ENCODE measurements around the gene C14orf119.

Gene C14orf119

DNA sequence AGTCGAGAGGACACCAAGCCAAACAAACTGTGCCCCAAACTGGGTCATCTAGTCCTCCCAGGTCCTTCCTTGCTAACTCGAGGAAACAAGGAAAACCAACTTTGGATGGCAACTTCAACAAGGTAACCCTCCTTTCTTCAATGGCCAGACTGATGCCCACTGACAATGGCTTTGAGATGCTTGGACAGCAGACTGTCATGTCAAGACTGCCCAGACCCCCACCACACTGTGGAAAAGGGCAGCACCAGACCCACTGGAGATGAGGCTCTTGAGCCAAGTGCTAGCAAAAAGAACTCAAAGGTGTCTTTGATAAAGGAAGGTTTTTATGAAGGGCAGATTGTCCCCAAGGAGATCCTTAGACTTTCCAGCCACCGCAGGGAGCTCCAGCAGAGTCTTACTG, 28.9 kb upstream of the C14orf119 start:
- no peak overlapping the region for H3K27ac ChIP-seq (ENCODE audit: low read depth, low read length, severe bottlenecking)
- no peak overlapping the region for H3K4me3 ChIP-seq (ENCODE audit: extremely low read depth, insufficient read depth, low read length, poor library complexity, severe bottlenecking)
- H3K9me3 ChIP-seq (ENCODE audit: control insufficient read depth, low read length) = no peaks in the 10 kb centered on the region
- peaks cover 41% of the 10 kb centered on the region for H3K4me1 ChIP-seq (ENCODE audit: control insufficient read depth, insufficient read depth, low read length, poor library complexity, severe bottlenecking)
- H3K36me3 ChIP-seq (ENCODE audit: control insufficient read depth, insufficient read depth, low read length) = peaks cover 79% of the 10 kb centered on the region
- WGBS, 2 experiments (ENCODE audit: insufficient coverage in 2 of 2) = 96 to 100% methylated on average over 1 to 3 of the region's 3 CpGs

DNA sequence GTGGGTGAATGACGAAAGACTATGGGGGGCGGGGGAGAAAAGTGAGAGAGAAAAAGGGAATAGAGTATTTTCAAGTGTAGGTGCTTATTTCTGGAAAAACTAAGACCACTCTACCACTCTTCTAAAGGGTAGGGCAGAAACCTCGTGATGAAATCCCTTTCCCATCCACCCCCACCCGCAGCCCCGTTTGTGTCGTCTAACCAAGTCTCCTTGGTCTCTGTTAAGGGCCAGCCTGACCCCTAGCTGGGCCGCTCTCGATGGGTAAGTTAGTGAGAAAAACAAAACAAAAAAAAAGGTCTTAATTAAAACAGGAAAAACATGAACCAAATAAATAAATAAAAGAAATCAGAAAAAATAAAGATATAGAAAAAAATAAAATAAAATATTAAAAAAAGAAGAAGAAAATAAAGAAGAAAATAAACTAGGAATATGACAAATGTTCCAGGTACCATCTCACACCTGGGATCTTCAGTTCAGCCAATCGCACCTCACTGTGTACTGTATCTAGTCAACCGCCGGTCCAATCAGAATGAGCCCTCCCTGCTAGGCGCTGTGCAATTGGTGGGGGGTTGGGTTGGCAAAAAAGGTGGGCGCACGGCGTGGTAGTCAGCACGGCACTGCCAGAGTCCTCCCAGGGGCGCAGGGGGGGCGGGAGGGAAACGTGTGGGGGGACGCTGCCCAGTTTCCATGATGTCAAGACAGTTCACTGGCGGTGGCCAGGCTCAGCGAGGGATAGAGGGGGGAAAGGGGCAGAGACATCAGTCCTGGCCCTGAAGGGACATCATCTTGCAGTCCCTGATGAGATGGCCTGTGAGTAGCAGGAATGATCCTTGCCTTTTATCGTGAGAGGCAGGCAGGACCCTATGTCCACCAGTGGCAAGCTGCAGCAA, 28.2 kb upstream of the C14orf119 start:
- no peak overlapping the region for H3K27ac ChIP-seq (ENCODE audit: low read depth, low read length, severe bottlenecking)
- peaks cover 40% of the 10 kb centered on the region for H3K4me1 ChIP-seq (ENCODE audit: control insufficient read depth, insufficient read depth, low read length, poor library complexity, severe bottlenecking)
- WGBS, 2 experiments (ENCODE audit: insufficient coverage in 2 of 2) = 98 to 100% methylated on average over 4 to 11 of the region's 23 CpGs
- no peaks in the 10 kb centered on the region for H3K9me3 ChIP-seq (ENCODE audit: control insufficient read depth, low read length)
- H3K36me3 ChIP-seq (ENCODE audit: control insufficient read depth, insufficient read depth, low read length) = peaks cover 74% of the 10 kb centered on the region
- no peak overlapping the region for H3K4me3 ChIP-seq (ENCODE audit: extremely low read depth, insufficient read depth, low read length, poor library complexity, severe bottlenecking)

DNA sequence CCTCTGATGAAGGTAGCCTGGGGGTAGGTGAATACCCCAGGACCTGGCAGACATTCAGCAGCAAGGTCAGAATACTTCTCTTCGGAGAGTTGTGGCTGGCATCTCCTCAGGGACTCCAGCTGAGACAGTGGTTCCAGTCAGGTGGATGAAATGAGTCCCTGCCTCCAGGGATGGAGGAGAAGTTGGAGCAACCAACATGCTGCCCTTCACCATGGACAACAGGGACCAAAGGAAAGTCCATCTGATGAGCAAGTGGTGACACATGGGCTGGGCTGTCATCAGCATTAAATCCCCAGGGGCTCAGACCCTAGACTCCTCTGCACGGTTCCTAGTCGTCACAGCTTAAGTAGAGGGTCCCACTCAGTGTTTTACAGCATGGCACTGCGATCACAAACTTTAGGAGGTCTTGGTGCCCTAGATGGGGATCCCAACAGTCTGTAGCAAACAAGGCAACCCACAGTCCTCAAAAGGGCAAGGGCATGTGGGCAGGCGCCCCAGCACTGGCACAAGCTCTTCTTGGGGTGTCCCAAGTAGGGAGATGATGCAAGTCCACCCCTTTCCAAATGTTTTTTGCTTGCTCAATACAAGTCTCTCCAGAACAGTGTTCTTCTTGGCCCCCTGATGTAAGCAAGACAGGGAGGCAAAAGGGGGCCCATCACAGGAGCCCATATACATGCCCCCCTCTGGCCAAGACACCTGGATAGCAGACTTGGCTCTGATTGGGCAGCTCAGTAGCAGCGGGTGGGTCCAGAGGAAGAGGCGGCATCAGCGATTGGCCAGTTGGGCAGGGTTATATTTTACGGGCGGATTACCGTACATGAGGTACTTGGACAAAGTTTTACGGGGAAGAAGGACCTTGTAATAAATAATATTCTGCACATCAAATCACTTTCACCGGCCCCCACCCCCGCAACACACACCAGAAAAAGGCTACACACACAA, 27.2 kb upstream of the C14orf119 start:
- Histone ChIP-seq H3K9me3 (ENCODE audit: control insufficient read depth, low read length) (no peaks in the 10 kb centered on the region), H3K27ac (ENCODE audit: low read depth, low read length, severe bottlenecking) (no peak overlapping the region), H3K4me1 (ENCODE audit: control insufficient read depth, insufficient read depth, low read length, poor library complexity, severe bottlenecking) (peaks cover 35% of the 10 kb centered on the region), H3K4me3 (ENCODE audit: extremely low read depth, insufficient read depth, low read length, poor library complexity, severe bottlenecking) (peak overlapping the region; percentile 6), H3K36me3 (ENCODE audit: control insufficient read depth, insufficient read depth, low read length) (peaks cover 72% of the 10 kb centered on the region)
- 91 to 97% methylated on average over 7 to 9 of the region's 14 CpGs for WGBS, 2 experiments (ENCODE audit: insufficient coverage in 2 of 2)

DNA sequence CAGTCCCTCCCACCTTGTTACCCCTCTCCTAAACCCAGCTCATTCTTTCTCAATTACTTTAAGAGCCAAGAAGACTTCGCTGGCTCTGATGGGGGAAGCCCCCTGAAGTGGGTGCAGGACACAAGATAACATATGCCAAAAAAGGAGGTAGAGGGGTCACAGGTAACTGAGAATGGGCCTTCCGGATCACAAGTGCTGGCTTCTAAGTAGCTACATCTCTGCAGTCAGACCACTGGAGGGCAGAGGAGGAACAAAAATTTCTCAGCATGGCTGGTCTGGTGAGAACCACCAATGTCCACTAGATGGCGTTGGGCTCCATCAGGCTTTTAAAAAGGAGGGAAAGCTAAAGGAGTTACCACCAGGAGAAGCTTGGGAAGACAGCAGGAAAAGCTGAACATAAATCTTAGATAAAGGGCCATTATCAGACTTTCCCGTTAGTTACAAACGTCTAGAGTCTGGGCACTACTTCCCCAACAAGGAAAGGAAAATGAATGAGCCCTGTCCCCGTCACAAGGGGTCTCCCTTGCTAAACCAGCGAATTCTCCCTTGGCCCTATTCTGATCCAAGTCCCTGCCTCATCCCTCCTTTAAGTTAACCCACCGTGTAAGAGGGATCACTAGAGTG, 26.4 kb upstream of the C14orf119 start:
- Histone ChIP-seq H3K9me3 (ENCODE audit: control insufficient read depth, low read length) (no peaks in the 10 kb centered on the region), H3K4me3 (ENCODE audit: extremely low read depth, insufficient read depth, low read length, poor library complexity, severe bottlenecking) (peak overlapping the region; percentile 18), H3K36me3 (ENCODE audit: control insufficient read depth, insufficient read depth, low read length) (peaks cover 72% of the 10 kb centered on the region), H3K4me1 (ENCODE audit: control insufficient read depth, insufficient read depth, low read length, poor library complexity, severe bottlenecking) (peaks cover 31% of the 10 kb centered on the region), H3K27ac (ENCODE audit: low read depth, low read length, severe bottlenecking) (peak overlapping the region; percentile 32)
- 25 to 43% methylated on average over 8 of the region's 8 CpGs for WGBS, 2 experiments (ENCODE audit: insufficient coverage in 2 of 2)

DNA sequence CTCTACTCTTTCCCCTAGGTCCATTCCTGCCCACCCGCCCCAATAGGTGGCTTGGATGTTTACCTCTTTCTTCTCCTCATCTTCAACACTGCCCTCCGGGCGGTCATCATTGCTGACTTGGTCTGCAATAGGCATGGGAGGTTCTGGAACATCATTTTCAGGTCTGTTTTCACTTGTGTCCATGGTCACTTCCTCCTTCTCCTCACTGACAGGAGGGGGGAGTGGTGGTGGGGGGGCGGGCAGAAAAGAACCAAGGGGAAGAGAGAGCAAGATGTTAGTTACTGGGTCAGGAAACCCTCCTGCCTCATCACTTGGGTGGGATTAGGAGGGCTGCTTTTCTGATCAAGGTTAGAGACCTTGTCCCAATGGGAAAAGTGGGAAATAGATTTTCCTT, 25.9 kb upstream of the C14orf119 start:
- H3K4me1 ChIP-seq (ENCODE audit: control insufficient read depth, insufficient read depth, low read length, poor library complexity, severe bottlenecking) = peaks cover 31% of the 10 kb centered on the region
- 38% methylated on average over 1 of the region's 4 CpGs; no CpG with 5 or more reads in 1 of the 2 experiments for WGBS, 2 experiments (ENCODE audit: insufficient coverage in 2 of 2)
- peak overlapping the region; percentile 32 for H3K27ac ChIP-seq (ENCODE audit: low read depth, low read length, severe bottlenecking)
- H3K4me3 ChIP-seq (ENCODE audit: extremely low read depth, insufficient read depth, low read length, poor library complexity, severe bottlenecking) = peak overlapping the region; percentile 18
- no peaks in the 10 kb centered on the region for H3K9me3 ChIP-seq (ENCODE audit: control insufficient read depth, low read length)
- H3K36me3 ChIP-seq (ENCODE audit: control insufficient read depth, insufficient read depth, low read length) = peaks cover 72% of the 10 kb centered on the region

DNA sequence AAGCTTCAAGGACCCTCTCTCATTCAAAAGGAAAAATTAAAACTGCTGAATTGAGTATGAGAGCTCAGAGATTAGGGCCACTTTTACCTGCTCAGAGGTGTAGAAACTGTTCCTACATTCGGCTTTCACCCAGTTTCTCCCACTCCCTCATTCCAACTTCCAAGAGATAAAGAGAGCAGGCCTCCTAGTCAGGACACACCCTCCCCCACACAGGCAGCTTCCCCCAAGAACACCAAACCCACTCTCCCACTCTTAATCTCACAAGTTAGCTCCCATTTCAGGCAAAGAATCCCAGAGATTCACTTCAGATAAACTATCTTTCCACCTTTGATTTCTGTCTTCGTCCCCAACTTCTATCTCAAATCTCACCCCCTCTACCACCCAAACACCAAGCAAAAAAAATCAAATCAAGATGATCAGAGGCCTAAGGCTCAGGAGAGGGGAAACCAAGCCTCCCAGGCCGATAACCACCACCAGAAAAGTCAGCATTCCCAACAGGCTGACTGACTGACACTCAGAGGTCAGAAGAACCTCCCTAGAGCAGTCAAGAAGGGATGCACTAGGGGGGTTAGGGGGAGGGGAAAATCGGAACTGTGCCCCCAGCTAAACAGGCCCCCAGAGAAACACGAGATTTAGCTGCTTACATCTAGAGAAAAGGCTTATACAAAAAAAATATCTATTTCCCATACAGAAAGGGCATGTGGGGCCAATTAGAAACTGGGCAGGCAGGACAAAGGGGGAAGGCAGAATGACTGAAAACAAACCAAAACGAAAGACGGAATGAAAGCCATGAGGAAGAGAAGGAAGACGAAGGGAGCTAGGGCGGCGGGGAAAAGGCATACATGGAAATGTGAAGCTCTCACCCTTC, 24.8 kb upstream of the C14orf119 start:
- Histone ChIP-seq H3K36me3 (ENCODE audit: control insufficient read depth, insufficient read depth, low read length) (peaks cover 72% of the 10 kb centered on the region), H3K4me1 (ENCODE audit: control insufficient read depth, insufficient read depth, low read length, poor library complexity, severe bottlenecking) (peaks cover 31% of the 10 kb centered on the region), H3K4me3 (ENCODE audit: extremely low read depth, insufficient read depth, low read length, poor library complexity, severe bottlenecking) (peak overlapping the region; percentile 76), H3K9me3 (ENCODE audit: control insufficient read depth, low read length) (no peaks in the 10 kb centered on the region), H3K27ac (ENCODE audit: low read depth, low read length, severe bottlenecking) (peak overlapping the region; percentile 89)
- 11 to 20% methylated on average over 4 to 7 of the region's 10 CpGs for WGBS, 2 experiments (ENCODE audit: insufficient coverage in 2 of 2)

DNA sequence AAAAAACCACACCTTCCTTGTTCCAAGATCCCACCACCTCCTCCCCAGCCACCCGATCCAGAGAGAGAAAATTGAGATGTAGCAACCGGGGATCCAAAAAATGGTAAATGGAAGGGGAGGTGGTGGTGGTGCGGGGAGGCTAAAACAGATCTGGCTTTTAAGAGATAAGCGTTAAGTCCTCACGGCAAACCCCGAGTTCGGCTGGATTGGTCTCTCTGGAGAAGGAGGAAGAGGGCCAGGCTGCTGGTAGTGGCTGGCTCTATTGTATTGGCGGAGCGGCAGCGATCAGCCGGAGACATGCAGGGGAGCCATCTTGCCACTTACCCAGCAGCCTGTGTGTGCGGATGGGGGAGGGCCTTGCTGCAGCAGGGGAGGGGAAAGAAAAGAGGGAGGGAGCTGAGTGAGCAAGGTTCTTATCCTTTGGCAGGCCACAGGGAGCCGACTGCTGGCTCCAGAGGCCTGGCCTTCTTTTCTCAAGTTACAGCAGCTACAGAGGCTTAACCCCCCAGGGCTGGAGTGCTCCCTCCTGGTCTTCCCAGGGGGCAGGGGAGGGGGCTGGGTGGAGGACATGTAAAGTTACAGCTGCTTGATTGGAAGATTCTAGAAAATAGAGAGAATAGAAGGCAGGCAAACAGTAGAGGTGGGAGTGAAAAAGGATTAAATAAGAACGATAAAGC, 23.9 kb upstream of the C14orf119 start:
- H3K4me3 ChIP-seq (ENCODE audit: extremely low read depth, insufficient read depth, low read length, poor library complexity, severe bottlenecking) = peak overlapping the region; percentile 76
- WGBS, 2 experiments (ENCODE audit: insufficient coverage in 2 of 2) = 5 to 8% methylated on average over 7 to 8 of the region's 14 CpGs
- peak overlapping the region; percentile 89 for H3K27ac ChIP-seq (ENCODE audit: low read depth, low read length, severe bottlenecking)
- H3K36me3 ChIP-seq (ENCODE audit: control insufficient read depth, insufficient read depth, low read length) = peaks cover 72% of the 10 kb centered on the region
- H3K9me3 ChIP-seq (ENCODE audit: control insufficient read depth, low read length) = no peaks in the 10 kb centered on the region
- peaks cover 31% of the 10 kb centered on the region for H3K4me1 ChIP-seq (ENCODE audit: control insufficient read depth, insufficient read depth, low read length, poor library complexity, severe bottlenecking)

DNA sequence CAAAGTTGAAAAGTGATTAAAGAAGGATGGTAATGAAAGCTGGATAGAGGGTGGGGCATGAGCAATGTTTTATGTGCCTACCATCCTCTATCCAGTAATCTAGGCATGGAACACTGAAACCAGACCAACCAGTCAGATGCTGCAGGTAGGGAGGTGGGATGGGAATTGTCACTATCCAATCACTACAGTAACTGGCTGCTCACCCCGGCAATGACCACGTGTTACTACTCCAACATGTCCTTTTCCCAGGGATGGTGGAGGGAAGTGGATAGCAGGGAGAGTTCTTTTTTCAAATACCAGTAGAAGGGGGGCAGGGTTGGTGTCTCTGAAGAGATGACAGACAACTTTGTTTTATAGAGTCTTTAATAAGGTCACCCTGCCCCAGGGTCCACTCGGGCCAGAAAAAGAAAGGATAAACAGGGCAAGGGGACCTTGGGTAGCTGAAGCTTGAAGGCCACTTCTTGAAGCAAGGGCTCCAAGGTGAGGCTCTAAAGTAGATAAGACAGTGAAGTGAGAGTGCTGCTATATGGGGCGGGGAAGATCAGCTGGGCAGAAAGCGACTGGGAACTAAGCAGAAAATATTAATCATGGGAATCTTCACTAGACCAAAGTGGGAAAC, 23.3 kb upstream of the C14orf119 start:
- 100% methylated on average over 1 to 2 of the region's 5 CpGs for WGBS, 2 experiments (ENCODE audit: insufficient coverage in 2 of 2)
- H3K4me1 ChIP-seq (ENCODE audit: control insufficient read depth, insufficient read depth, low read length, poor library complexity, severe bottlenecking) = peaks cover 33% of the 10 kb centered on the region
- peak overlapping the region; percentile 89 for H3K27ac ChIP-seq (ENCODE audit: low read depth, low read length, severe bottlenecking)
- peak overlapping the region; percentile 76 for H3K4me3 ChIP-seq (ENCODE audit: extremely low read depth, insufficient read depth, low read length, poor library complexity, severe bottlenecking)
- no peaks in the 10 kb centered on the region for H3K9me3 ChIP-seq (ENCODE audit: control insufficient read depth, low read length)
- peaks cover 72% of the 10 kb centered on the region for H3K36me3 ChIP-seq (ENCODE audit: control insufficient read depth, insufficient read depth, low read length)

DNA sequence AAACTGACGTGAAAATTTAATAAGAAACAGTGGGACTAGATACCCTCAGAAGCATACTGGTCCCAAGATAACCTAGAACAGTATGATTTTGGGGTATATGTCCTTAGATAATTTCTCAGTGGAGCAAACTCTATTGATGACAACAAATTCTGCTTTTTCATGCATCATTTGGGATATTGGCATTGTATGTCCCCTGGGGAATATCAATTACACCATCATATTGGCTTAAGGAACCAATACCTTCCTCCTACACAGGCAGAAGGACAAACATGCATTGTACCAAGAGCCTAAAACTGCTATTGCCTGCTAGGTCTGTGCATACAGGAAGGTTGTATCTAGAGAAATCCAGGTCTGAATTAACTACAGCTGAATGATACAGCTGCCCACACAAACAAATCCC, 20.4 kb upstream of the C14orf119 start:
- Histone ChIP-seq H3K9me3 (ENCODE audit: control insufficient read depth, low read length) (no peaks in the 10 kb centered on the region), H3K4me3 (ENCODE audit: extremely low read depth, insufficient read depth, low read length, poor library complexity, severe bottlenecking) (no peak overlapping the region), H3K4me1 (ENCODE audit: control insufficient read depth, insufficient read depth, low read length, poor library complexity, severe bottlenecking) (peaks cover 36% of the 10 kb centered on the region), H3K27ac (ENCODE audit: low read depth, low read length, severe bottlenecking) (no peak overlapping the region), H3K36me3 (ENCODE audit: control insufficient read depth, insufficient read depth, low read length) (peaks cover 73% of the 10 kb centered on the region)
- WGBS, 2 experiments (ENCODE audit: insufficient coverage in 2 of 2) = 100% methylated on average over 1 of the region's 1 CpG

Measured in mesodermal cell (in vitro differentiated cells).